GM12878 (cell line): ENCODE measurements around the gene NPAS3. TPM values are rescaled to one million over a fixed set of nuclear protein-coding genes. Genes with fewer than 3 reads are reported as not detected.

Experiments
- ATAC-seq: fragments of 200-7000 bp; cut with Tn5 transposase; 3 replicates; pipeline ENCODE4 v1.9.1; 2020; ENCODE audit warnings: mild to moderate bottlenecking, moderate library complexity
- BruUV-seq: library from RNA; stranded (reverse); fragments of 400-500 nt; replicated peaks from 2 replicates; lab custom pipeline; 2021; lab: Mats Ljungman, UMichigan
- CTCF ChIA-PET: fragments of 300-600 bp; sonication (Branson Sonifier 250); formaldehyde crosslinking; extraction: SDS; loops from one replicate; lab custom pipeline; 2021; ENCODE audit warnings: inconsistent platforms; lab: Yijun Ruan, JAX
- POLR2A ChIA-PET: fragments of 350-600 bp; formaldehyde crosslinking; extraction: SDS; loops from one replicate; lab custom pipeline; 2021; ENCODE audit warnings: inconsistent platforms; lab: Charles Lee
- RAD21 ChIA-PET: fragments of 300-600 bp; sonication (Branson Sonifier 250); formaldehyde crosslinking; loops from one replicate; lab custom pipeline; 2023; ENCODE audit warnings: antibody characterized with exemption; ENCODE audit not compliant: unreplicated experiment; lab: Charles Lee
- SMC1A ChIA-PET: fragments of 300-600 bp; sonication (Branson Sonifier 250); formaldehyde crosslinking; loops from one replicate; lab custom pipeline; 2023; ENCODE audit not compliant: unreplicated experiment, uncharacterized antibody; lab: Charles Lee
- DNase-seq: peaks from one replicate; pipeline ENCODE4 v3.0.0-alpha.2; 2011; ENCODE audit warnings: low read depth, low spot score
- FAIRE-seq: peaks from 3 replicates; lab custom pipeline; 2011; peaks lifted over from hg19 to GRCh38; lab: Jason Lieb, UNC
- H2AFZ ChIP-seq: 2 replicates; pipeline ENCODE4 v1.6.0; 2011; ENCODE audit warnings: low read depth, low read length, control low read depth; ENCODE audit not compliant: control insufficient read depth
- H3K27ac ChIP-seq: 2 replicates; pipeline ENCODE4 v1.5.1; 2011; ENCODE audit warnings: control low read depth; ENCODE audit not compliant: control insufficient read depth, insufficient read depth
- H3K27me3 ChIP-seq, 2 experiments: replicated peaks in 1 of 2; 2 replicates each; pipeline versions ENCODE4 v1.6.0 to v1.6.1; 2011; ENCODE audit warnings: low read length in 1 of 2; ENCODE audit not compliant: control insufficient read depth in 2 of 2, insufficient read depth in 2 of 2
- H3K36me3 ChIP-seq, 2 experiments: 2 replicates each; pipeline ENCODE4 v1.5.1; 2011; ENCODE audit warnings: low read length in 1 of 2; ENCODE audit not compliant: control insufficient read depth in 2 of 2, insufficient read depth in 2 of 2
- H3K4me1 ChIP-seq: 2 replicates; pipeline ENCODE4 v1.6.1; 2011; ENCODE audit warnings: mild to moderate bottlenecking, low read length, moderate library complexity, mixed read lengths; ENCODE audit not compliant: control insufficient read depth, insufficient read depth
- H3K4me2 ChIP-seq: 2 replicates; pipeline ENCODE4 v1.6.0; 2011; ENCODE audit warnings: control low read depth; ENCODE audit not compliant: control insufficient read depth, insufficient read depth
- H3K4me3 ChIP-seq: fragments of 200-600 bp; sonication (generic); 2 replicates; pipeline ENCODE4 v1.5.1; 2016
- H3K79me2 ChIP-seq: 2 replicates; pipeline ENCODE4 v1.6.0; 2011; ENCODE audit warnings: low read length; ENCODE audit not compliant: control insufficient read depth, insufficient read depth
- H3K9ac ChIP-seq: 2 replicates; pipeline ENCODE4 v1.8.0; 2011; ENCODE audit warnings: low read length, control low read depth, mixed read lengths; ENCODE audit not compliant: control insufficient read depth, insufficient read depth
- H3K9me3 ChIP-seq: replicated peaks from 3 replicates; pipeline ENCODE4 v1.5.1; 2011; ENCODE audit warnings: mild to moderate bottlenecking, low read length; ENCODE audit not compliant: control insufficient read depth, insufficient read depth
- H4K20me1 ChIP-seq: 2 replicates; pipeline ENCODE4 v1.6.0; 2011; ENCODE audit not compliant: control insufficient read depth, insufficient read depth
- SREBF2 ChIP-seq: IDR thresholded peaks from 2 replicates; pipeline ENCODE4 v1.6.1; 2012; ENCODE audit warnings: mild to moderate bottlenecking, low read length
- WGBS: methylation state at CpG from one replicate; pipeline ENCODE4 v1.1.6; 2016; ENCODE audit warnings: low lambda C conversion rate; ENCODE audit not compliant: insufficient replicate concordance, insufficient coverage; ENCODE audit errors: missing lambda C conversion rate; 5-methylcytosine and 5-hydroxymethylcytosine counted together
- in situ Hi-C: fragments of 300-500 bp; cut with MboI; formaldehyde crosslinking; loops from 9 replicates; pipeline ENCODE4 v1.14.3; 2018; ENCODE audit warnings: mixed read lengths
- intact Hi-C: fragments of 100-400 bp; cut with micrococcal nuclease; formaldehyde crosslinking; loops from one replicate; pipeline ENCODE4 v1.14.2; 2022; ENCODE audit not compliant: unreplicated experiment
- polyA plus RNA-seq, 11 experiments: library from polyadenylated mRNA; depleted of rRNA in 4 of 11; unstranded in 6 of 11; stranded (reverse) in 5 of 11; fragments of >200 nt; fragmentation: Nextera tagmentation in 4 of 11; fragmentation: Illumina TruSeq in 1 of 11; extraction: Ambion mirVana in 4 of 11; extraction: Trizol in 1 of 11; gene quantifications; 1 replicate in 1 of 11; 2 replicates in 10 of 11; pipeline versions ENCODE4 v1.2.1 to v1.2.3, GENCODE V29; 2011 to 2016; ENCODE audit warnings: inconsistent platforms in 2 of 11, missing spikeins in 2 of 11, low read depth in 1 of 11
- total RNA-seq, 4 experiments: library from RNA; depleted of rRNA in 3 of 4; stranded (reverse); fragments of >200 nt in 3 of 4; fragmentation: Illumina TruSeq in 1 of 4; extraction: Trizol in 1 of 4; gene quantifications; 2 replicates each; pipeline versions ENCODE4 v1.2.1 to v1.2.3, GENCODE V29; 2013 to 2021
- TF ChIP-seq, protein P1 (sequence below): fragments of 450-650 bp; IDR thresholded peaks from 2 replicates; pipeline ENCODE4 v1.6.1; 2017; ENCODE audit warnings: mild to moderate bottlenecking, moderate library complexity

The NPAS3 gene
- total and polyA plus RNA-seq, 10 of the 15 experiments (the other 5 are each of a cell fraction or from before 2014, with no cell fraction given), result under 0.01 to 2.7 (median 0.03) TPM; not detected in 6

DNA sequence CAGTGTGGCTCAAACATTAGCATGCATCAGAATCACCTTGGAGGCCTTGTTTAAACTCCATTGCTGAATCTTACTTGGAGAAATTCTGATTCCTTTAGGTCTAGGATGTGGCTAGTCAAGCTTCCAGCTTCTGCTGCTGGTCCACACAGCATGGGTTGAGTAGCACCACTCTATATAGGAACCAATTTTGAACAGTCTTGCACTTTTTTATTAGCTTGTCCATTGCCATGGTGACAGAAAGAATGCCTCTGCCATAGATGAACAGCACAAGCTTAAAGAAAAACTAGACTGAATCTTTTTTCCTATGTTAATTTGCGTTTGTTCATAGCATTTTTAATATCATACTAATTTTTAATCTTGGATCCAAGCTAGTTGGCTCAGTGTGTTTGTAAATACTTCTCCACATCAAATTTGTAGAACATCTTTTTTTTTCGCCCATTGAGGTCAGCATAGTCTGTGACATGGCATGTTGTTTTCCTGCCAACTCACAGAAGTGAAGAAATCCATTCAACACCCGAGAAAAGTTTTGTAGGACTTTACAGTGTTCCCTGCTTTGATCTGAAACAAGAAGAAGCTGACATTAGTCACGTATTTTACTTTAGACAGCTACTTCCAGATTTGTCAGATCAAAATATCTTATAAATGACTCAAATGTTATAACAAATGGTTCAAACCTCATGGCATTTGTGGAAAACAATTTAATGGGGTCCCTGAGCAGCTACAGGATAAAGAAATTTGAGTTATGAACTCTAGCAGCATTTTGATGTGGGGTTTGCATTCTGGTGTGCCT, 573.4 kb downstream of the NPAS3 start:
- CTCF ChIA-PET, result interaction anchor here (0.5 to 8.3 kb wide), 32 partner anchors 9 to 715 kb away, joined by 3 to 138 read pairs (median 6); no protein-coding TSS in a partner anchor
- SMC1A ChIA-PET, result interaction anchor here (0.7 to 14.2 kb wide), 42 partner anchors 8 to 587 kb away, joined by 3 to 298 read pairs (median 5); no protein-coding TSS in a partner anchor
- Histone ChIP-seq H3K27ac (no peak overlapping the region), H3K79me2 (no peaks in the 10 kb centered on the region), H3K36me3 (no peaks in the 10 kb centered on the region), H3K4me3 (no peak overlapping the region), H3K9me3 (no peaks in the 10 kb centered on the region), H3K4me2 (no peak overlapping the region), H4K20me1 (no peaks in the 10 kb centered on the region), H3K27me3 (peaks cover 0 to 2% of the 10 kb centered on the region in 2 experiments; a peak in 1 of 4 replicates), H3K4me1 (no peaks in the 10 kb centered on the region), H2AFZ (no peak overlapping the region), H3K9ac (no peak overlapping the region)
- in situ Hi-C loops (no loop called here), intact Hi-C loops (no loop called here)
- DNase-seq (no peak), ATAC-seq (no peak), FAIRE-seq (no peak)
- WGBS, result 2% methylated on average over 4 of the region's 4 CpGs
- RAD21 ChIA-PET, result interaction anchor here (0.6 to 8.8 kb wide), 32 partner anchors 8 to 789 kb away, joined by 3 to 209 read pairs (median 4); no protein-coding TSS in a partner anchor
- POLR2A ChIA-PET, result interaction anchor here (0.6 to 7.5 kb wide), 12 partner anchors 12 to 280 kb away, joined by 3 to 101 read pairs (median 4); no protein-coding TSS in a partner anchor
- no TSS peak for BruUV-seq
- TF ChIP-seq, protein P1, sequence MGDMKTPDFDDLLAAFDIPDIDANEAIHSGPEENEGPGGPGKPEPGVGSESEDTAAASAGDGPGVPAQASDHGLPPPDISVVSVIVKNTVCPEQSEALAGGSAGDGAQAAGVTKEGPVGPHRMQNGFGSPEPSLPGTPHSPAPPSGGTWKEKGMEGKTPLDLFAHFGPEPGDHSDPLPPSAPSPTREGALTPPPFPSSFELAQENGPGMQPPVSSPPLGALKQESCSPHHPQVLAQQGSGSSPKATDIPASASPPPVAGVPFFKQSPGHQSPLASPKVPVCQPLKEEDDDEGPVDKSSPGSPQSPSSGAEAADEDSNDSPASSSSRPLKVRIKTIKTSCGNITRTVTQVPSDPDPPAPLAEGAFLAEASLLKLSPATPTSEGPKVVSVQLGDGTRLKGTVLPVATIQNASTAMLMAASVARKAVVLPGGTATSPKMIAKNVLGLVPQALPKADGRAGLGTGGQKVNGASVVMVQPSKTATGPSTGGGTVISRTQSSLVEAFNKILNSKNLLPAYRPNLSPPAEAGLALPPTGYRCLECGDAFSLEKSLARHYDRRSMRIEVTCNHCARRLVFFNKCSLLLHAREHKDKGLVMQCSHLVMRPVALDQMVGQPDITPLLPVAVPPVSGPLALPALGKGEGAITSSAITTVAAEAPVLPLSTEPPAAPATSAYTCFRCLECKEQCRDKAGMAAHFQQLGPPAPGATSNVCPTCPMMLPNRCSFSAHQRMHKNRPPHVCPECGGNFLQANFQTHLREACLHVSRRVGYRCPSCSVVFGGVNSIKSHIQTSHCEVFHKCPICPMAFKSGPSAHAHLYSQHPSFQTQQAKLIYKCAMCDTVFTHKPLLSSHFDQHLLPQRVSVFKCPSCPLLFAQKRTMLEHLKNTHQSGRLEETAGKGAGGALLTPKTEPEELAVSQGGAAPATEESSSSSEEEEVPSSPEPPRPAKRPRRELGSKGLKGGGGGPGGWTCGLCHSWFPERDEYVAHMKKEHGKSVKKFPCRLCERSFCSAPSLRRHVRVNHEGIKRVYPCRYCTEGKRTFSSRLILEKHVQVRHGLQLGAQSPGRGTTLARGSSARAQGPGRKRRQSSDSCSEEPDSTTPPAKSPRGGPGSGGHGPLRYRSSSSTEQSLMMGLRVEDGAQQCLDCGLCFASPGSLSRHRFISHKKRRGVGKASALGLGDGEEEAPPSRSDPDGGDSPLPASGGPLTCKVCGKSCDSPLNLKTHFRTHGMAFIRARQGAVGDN, result peak; percentile 6; the same call in 1 of the 2 replicates
- no peak for TF ChIP-seq SREBF2
